Colonic mucosa (tissue), 4 donors: ENCODE results near the gene RHOU. TPM values are rescaled to one million over a fixed set of nuclear protein-coding genes. Genes with fewer than 3 reads are reported as not detected.

Experiments
- DNase-seq: peaks from one replicate; pipeline ENCODE4 v3.0.0-alpha.2; 2020
- H3K27ac ChIP-seq: fragments of 200-600 bp; one replicate; pipeline ENCODE4 v1.8.0; 2021
- H3K27me3 ChIP-seq: fragments of 200-600 bp; one replicate; pipeline ENCODE4 v1.8.0; 2021
- H3K36me3 ChIP-seq: fragments of 200-600 bp; one replicate; pipeline ENCODE4 v1.8.0; 2021
- H3K4me1 ChIP-seq: fragments of 200-600 bp; one replicate; pipeline ENCODE4 v1.8.0; 2021; ENCODE audit warnings: mild to moderate bottlenecking
- H3K4me3 ChIP-seq: fragments of 200-600 bp; one replicate; pipeline ENCODE4 v1.8.0; 2021
- H3K9ac ChIP-seq, 2 donors: one replicate each; pipeline ENCODE4 v1.7.0; 2013; ENCODE audit warnings: control low read depth in 2 of 2, low read depth in 2 of 2, low read length in 2 of 2
- H3K9me3 ChIP-seq: fragments of 200-600 bp; one replicate; pipeline ENCODE4 v1.8.0; 2021
- intact Hi-C: fragments of 100-400 bp; cut with DNase I; formaldehyde crosslinking; loops from one replicate; pipeline ENCODE4 v1.14.1; 2022
- total RNA-seq, 2 donors: library from RNA; stranded (reverse); fragmentation: NEBNext Ultra II Directional in 1 of 2; extraction: Animal tissue kit (Norgen Biotek cat#: 25700) in 1 of 2; gene quantifications; one replicate each; pipeline ENCODE4 v1.2.1, GENCODE V29; 2021
- TF ChIP-seq, protein P1 (sequence below): fragments of 200-600 bp; IDR thresholded peaks from one replicate; pipeline ENCODE4 v1.8.0; 2022; ENCODE audit warnings: antibody characterized with exemption, mild to moderate bottlenecking
- donor health status: healthy.
- donor health status: DM: no; HTN: no; CAD: no.
- donor health status: DM: no; HTN: no; CAD: no.

The RHOU gene
- total RNA-seq, 2 donors from 2014 or later, result 13.3 to 24.3 TPM

DNA sequence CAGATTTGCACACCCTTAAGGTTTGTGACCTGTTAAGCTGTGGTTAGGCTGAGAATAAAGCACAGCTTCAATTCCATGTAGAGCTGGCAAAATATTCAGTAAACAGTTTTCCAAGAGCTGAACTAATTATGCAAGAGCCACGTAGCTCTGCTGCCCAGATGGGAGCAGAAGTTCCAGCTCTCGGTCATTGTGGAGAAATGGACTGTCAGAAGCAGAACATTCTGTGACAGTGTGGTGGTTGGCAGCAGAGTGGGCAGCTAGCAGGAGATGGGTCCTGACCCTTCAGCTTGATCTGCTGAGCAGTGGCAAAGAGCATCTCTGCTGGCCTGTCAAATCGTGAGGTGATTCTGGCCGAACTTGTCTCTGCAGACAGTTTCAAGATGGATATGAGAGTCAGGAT lies 23.2 kb downstream of the RHOU start:
- H3K4me3 ChIP-seq, result no peak overlapping the region
- DNase-seq, result no peak
- TF ChIP-seq, protein P1, sequence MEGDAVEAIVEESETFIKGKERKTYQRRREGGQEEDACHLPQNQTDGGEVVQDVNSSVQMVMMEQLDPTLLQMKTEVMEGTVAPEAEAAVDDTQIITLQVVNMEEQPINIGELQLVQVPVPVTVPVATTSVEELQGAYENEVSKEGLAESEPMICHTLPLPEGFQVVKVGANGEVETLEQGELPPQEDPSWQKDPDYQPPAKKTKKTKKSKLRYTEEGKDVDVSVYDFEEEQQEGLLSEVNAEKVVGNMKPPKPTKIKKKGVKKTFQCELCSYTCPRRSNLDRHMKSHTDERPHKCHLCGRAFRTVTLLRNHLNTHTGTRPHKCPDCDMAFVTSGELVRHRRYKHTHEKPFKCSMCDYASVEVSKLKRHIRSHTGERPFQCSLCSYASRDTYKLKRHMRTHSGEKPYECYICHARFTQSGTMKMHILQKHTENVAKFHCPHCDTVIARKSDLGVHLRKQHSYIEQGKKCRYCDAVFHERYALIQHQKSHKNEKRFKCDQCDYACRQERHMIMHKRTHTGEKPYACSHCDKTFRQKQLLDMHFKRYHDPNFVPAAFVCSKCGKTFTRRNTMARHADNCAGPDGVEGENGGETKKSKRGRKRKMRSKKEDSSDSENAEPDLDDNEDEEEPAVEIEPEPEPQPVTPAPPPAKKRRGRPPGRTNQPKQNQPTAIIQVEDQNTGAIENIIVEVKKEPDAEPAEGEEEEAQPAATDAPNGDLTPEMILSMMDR, result no peak
- H3K27me3 ChIP-seq, result no peaks in the 10 kb centered on the region
- no peaks in the 10 kb centered on the region for H3K4me1 ChIP-seq
- no peaks in the 10 kb centered on the region for H3K36me3 ChIP-seq
- intact Hi-C loops, result no loop called here
- no peaks in the 10 kb centered on the region for H3K9me3 ChIP-seq
- no peak overlapping the region for H3K9ac ChIP-seq
- H3K27ac ChIP-seq, result no peak overlapping the region

DNA sequence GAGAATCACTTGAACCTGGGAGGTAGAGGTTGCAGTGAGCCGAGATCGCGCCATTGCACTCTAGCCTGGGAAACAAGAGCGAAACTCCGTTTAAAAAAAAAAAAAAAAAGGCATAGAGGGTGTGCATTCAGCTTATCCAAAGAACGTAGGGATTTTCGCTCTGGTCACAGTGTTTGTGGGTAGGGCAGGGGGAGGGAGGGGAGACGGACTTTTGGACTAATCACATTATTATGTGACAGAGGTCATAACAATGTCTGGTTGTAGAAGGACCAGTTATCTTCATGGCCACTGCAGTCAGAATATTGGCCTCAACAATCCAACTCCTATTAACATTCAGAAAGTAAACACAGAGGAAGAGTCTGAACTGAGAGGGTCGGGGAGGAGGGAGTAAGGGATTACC lies 25.7 kb downstream of the RHOU start:
- no peak overlapping the region for H3K27ac ChIP-seq
- intact Hi-C loops, result no loop called here

DNA sequence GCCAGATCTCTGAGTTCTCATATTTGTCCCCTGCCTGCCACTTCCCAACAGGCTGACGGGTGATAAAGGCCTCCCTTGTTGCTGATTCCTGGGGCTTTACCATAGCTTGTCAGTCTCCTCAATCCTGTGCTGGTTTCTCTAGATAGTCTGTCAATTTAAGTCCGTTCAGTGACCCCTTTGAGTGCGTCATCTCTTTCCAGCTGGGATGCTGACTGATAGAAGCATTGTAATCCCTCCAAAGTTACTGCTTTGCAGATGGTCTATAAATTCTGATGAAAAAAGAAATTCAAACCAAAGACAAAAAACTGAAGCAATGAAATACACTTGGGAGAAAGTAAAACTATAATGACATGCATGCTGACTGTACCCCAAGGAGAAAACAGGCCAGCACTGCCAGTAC lies 28.3 kb downstream of the RHOU start:
- no peak for DNase-seq
- TF ChIP-seq, protein P1, result no peak
- no peak overlapping the region for H3K4me3 ChIP-seq
- no peaks in the 10 kb centered on the region for H3K27me3 ChIP-seq
- no peaks in the 10 kb centered on the region for H3K4me1 ChIP-seq
- no peak overlapping the region for H3K9ac ChIP-seq
- H3K27ac ChIP-seq, result no peak overlapping the region
- intact Hi-C loops, result no loop called here
- H3K36me3 ChIP-seq, result no peaks in the 10 kb centered on the region
- H3K9me3 ChIP-seq, result no peaks in the 10 kb centered on the region

More for the DNA sequence above, 25.7 kb downstream of the RHOU start:
- Histone ChIP-seq H3K9ac (no peak overlapping the region), H3K27me3 (no peaks in the 10 kb centered on the region), H3K9me3 (no peaks in the 10 kb centered on the region), H3K36me3 (no peaks in the 10 kb centered on the region), H3K4me3 (no peak overlapping the region), H3K4me1 (no peaks in the 10 kb centered on the region)
- no peak for DNase-seq
- TF ChIP-seq, protein P1, result no peak

DNA sequence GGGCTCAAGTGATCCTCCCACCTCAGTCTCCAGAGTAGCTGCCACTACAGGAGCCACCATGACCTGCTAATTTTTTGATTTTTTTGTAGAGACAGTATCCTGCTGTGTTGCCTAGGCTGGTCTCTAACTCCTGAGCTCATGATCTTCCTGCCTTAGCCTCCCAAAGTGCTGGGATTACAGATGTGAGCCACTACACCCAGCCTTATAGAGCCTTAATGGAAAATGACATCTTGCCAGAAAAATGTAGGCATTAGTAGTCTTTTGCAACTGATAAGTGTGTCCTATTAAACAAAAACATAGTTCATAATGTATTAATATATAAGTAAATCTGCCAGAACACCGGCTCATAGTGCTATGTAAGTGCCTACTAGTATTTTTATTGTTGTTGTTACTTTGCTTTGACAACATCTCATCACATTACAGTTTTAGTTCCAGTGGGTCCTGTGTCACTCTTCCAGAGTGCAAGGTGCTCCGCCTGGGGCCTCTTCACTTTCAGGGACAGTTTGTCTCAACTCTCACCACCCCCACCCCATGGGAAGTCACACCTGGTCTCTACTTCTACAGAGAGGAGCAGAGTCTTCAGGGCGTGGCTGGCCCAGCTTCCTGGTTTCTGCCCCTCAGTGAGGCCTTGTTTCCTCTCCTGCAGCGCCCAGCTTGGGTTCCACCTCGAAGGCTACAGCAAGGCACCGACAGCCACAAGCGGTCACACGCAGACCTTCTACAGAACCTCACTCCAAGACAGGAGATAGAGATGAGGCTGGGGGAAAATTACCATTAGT lies 30.1 kb downstream of the RHOU start:
- Histone ChIP-seq H3K36me3 (no peaks in the 10 kb centered on the region), H3K4me3 (no peak overlapping the region)

DNA sequence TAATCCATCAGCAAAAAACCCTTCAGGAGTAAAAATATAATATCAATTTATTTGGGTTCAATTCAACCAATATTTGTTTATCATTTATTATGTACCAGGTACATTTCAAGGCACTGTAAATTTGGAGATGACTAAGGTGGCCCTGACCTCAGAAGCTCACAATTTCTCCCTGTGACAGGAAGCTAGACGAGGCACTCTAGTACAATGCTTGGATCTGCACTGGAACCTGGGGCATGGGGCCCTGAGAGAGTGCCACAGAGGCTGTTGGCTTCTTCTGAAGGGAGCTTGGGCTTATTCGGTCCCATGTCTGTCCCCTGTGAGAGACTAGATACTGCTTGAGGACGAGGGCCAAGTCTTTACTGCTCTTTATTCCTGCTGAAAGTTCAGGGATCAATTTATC lies 31.5 kb downstream of the RHOU start:
- no peaks in the 10 kb centered on the region for H3K36me3 ChIP-seq
- TF ChIP-seq, protein P1, result no peak
- H3K4me3 ChIP-seq, result no peak overlapping the region
- DNase-seq, result no peak
- intact Hi-C loops, result no loop called here
- no peak overlapping the region for H3K9ac ChIP-seq
- H3K27ac ChIP-seq, result no peak overlapping the region
- H3K27me3 ChIP-seq, result no peaks in the 10 kb centered on the region
- no peaks in the 10 kb centered on the region for H3K4me1 ChIP-seq
- no peaks in the 10 kb centered on the region for H3K9me3 ChIP-seq

More for the DNA sequence above, 30.1 kb downstream of the RHOU start:
- Histone ChIP-seq H3K4me1 (no peaks in the 10 kb centered on the region), H3K9ac (no peak overlapping the region), H3K9me3 (no peaks in the 10 kb centered on the region), H3K27me3 (no peaks in the 10 kb centered on the region), H3K27ac (no peak overlapping the region)
- peak; percentile 36 for DNase-seq
- intact Hi-C loops, result no loop called here
- TF ChIP-seq, protein P1, result no peak
